Small intestine (tissue), 7 donors: ENCODE measurements around the gene SNX32. TPM values are rescaled to one million over a fixed set of nuclear protein-coding genes. Genes with fewer than 3 reads are reported as not detected.

Source experiments
- DNase-seq, 2 donors: peaks; one replicate each; pipeline versions ENCODE4 v3.0.0 to v3.0.0-alpha.2; 2013
- FAIRE-seq: peaks from 2 replicates; lab custom pipeline; 2012; peaks lifted over from hg19 to GRCh38; lab: Jason Lieb, UNC
- H3K27ac ChIP-seq, 3 donors: one replicate each; pipeline ENCODE4 v1.5.1; 2013; ENCODE audit warnings: low read length in 2 of 3, mild to moderate bottlenecking in 2 of 3, control low read depth in 1 of 3, inconsistent platforms in 1 of 3, low read depth in 1 of 3, moderate library complexity in 1 of 3
- H3K27me3 ChIP-seq, 3 donors: one replicate each; pipeline ENCODE4 v1.6.1; 2013; ENCODE audit warnings: low read length in 3 of 3, inconsistent platforms in 1 of 3; ENCODE audit not compliant: control insufficient read depth in 3 of 3, insufficient read depth in 3 of 3
- H3K36me3 ChIP-seq, 3 donors: one replicate each; pipeline ENCODE4 v1.6.1; 2013; ENCODE audit warnings: low read length in 3 of 3, inconsistent platforms in 1 of 3, low read depth in 1 of 3, mild to moderate bottlenecking in 1 of 3, moderate library complexity in 1 of 3; ENCODE audit not compliant: control insufficient read depth in 3 of 3, insufficient read depth in 2 of 3
- H3K4me1 ChIP-seq, 3 donors: one replicate each; pipeline ENCODE4 v1.6.1; 2013; ENCODE audit warnings: low read length in 2 of 3, inconsistent platforms in 1 of 3, low read depth in 1 of 3, mild to moderate bottlenecking in 1 of 3, moderate library complexity in 1 of 3; ENCODE audit not compliant: control insufficient read depth in 3 of 3, insufficient read depth in 2 of 3
- H3K4me3 ChIP-seq, 3 donors: one replicate each; pipeline ENCODE4 v1.5.1; 2013; ENCODE audit warnings: low read length in 3 of 3, control low read depth in 1 of 3, inconsistent platforms in 1 of 3, low read depth in 1 of 3, mild to moderate bottlenecking in 1 of 3, moderate library complexity in 1 of 3
- H3K9me3 ChIP-seq, 2 donors: one replicate each; pipeline ENCODE4 v1.6.1; 2013; ENCODE audit warnings: low read depth in 1 of 2, low read length in 1 of 2; ENCODE audit not compliant: control insufficient read depth in 2 of 2, insufficient read depth in 1 of 2
- WGBS, 3 donors: extraction: QIAGEN DNeasy Blood & Tissue Kit; methylation state at CpG; one replicate each; pipeline ENCODE4 v1.1.7; 2013; 5-methylcytosine and 5-hydroxymethylcytosine counted together
- polyA plus RNA-seq, 4 donors: library from polyadenylated mRNA; stranded (reverse) in 3 of 4; unstranded in 1 of 4; fragments of 200-250 nt in 3 of 4; fragments of 120-200 nt in 1 of 4; gene quantifications; one replicate each; pipeline versions ENCODE4 v1.2.1 to v1.2.3, GENCODE V29; 2013
- donor health status: healthy with polysubstance abuse.
- donor health status: control.
- donor health status: control.
- donor health status: Bipolar disorder and iron deficiency.
- donor health status: healthy.

SNX32 gene
- polyA plus RNA-seq, 4 donors: 0.54 to 4.0 (median 1.8) TPM

- peaks cover 0 to 50% (median 9%) of the 10 kb centered on the region in 3 donors for H3K4me1 ChIP-seq
- no peak overlapping the region for H3K27ac ChIP-seq
- H3K36me3 ChIP-seq: peaks cover 0 to 76% (median 7%) of the 10 kb centered on the region in 3 donors
- WGBS, 3 donors: 61 to 80% (median 66%) methylated on average over 41 to 42 of the region's 42 CpGs
- no peaks in the 10 kb centered on the region for H3K9me3 ChIP-seq
- DNase-seq: peak in 1 of 2 donors; percentile 54
- no peak overlapping the region for H3K4me3 ChIP-seq
- no peak for FAIRE-seq
- H3K27me3 ChIP-seq: no peaks in the 10 kb centered on the region
Observed at GRCh38 chr11:65794570-65795510, 38.9 kb upstream of the SNX32 start.

GRCh38 chr11:65796726-65797601 is 36.8 kb upstream of the SNX32 start:
- no peak for FAIRE-seq
- peaks cover 0 to 30% (median under 1%) of the 10 kb centered on the region in 3 donors for H3K4me1 ChIP-seq
- H3K9me3 ChIP-seq: no peaks in the 10 kb centered on the region
- no peak overlapping the region for H3K4me3 ChIP-seq
- no peak overlapping the region for H3K27ac ChIP-seq
- H3K27me3 ChIP-seq: no peaks in the 10 kb centered on the region
- WGBS, 3 donors: 63 to 74% (median 73%) methylated on average over 15 of the region's 15 CpGs
- H3K36me3 ChIP-seq: peaks cover 0 to 56% (median 7%) of the 10 kb centered on the region in 3 donors
- no peak for DNase-seq

GRCh38 chr11:65797711-65798110 is 36.1 kb upstream of the SNX32 start:
- no peak for DNase-seq
- Histone ChIP-seq H3K27ac (no peak overlapping the region), H3K4me1 (peaks cover 0 to 22% (median 0%) of the 10 kb centered on the region in 3 donors), H3K27me3 (peaks cover 0 to 2% (median 0%) of the 10 kb centered on the region in 3 donors), H3K36me3 (peaks cover 0 to 49% (median 7%) of the 10 kb centered on the region in 3 donors), H3K4me3 (no peak overlapping the region), H3K9me3 (no peaks in the 10 kb centered on the region)
- no peak for FAIRE-seq
- 50 to 77% (median 60%) methylated on average over 13 of the region's 13 CpGs for WGBS, 3 donors

GRCh38 chr11:65798882-65799281 is 34.9 kb upstream of the SNX32 start:
- Histone ChIP-seq H3K4me3 (no peak overlapping the region), H3K9me3 (no peaks in the 10 kb centered on the region), H3K27ac (no peak overlapping the region), H3K36me3 (peaks cover 0 to 39% (median 7%) of the 10 kb centered on the region in 3 donors), H3K27me3 (peaks cover 0 to 6% (median 0%) of the 10 kb centered on the region in 3 donors), H3K4me1 (peaks cover 0 to 11% (median 0%) of the 10 kb centered on the region in 3 donors)
- WGBS, 3 donors: 87 to 96% (median 91%) methylated on average over 8 of the region's 8 CpGs
- no peak for FAIRE-seq
- DNase-seq: no peak

GRCh38 chr11:65801153-65801987 is 32.4 kb upstream of the SNX32 start:
- FAIRE-seq (no peak), DNase-seq (no peak)
- peaks cover 0 to 14% (median 0%) of the 10 kb centered on the region in 3 donors for H3K36me3 ChIP-seq
- WGBS, 3 donors: 58 to 71% (median 66%) methylated on average over 18 of the region's 18 CpGs
- no peak overlapping the region for H3K4me3 ChIP-seq
- H3K27ac ChIP-seq: no peak overlapping the region
- H3K27me3 ChIP-seq: peaks cover 0 to 11% (median 0%) of the 10 kb centered on the region in 3 donors
- H3K4me1 ChIP-seq: no peaks in the 10 kb centered on the region
- no peaks in the 10 kb centered on the region for H3K9me3 ChIP-seq

- Histone ChIP-seq H3K4me1 (no peaks in the 10 kb centered on the region), H3K9me3 (no peaks in the 10 kb centered on the region), H3K4me3 (no peak overlapping the region), H3K27ac (no peak overlapping the region), H3K36me3 (peaks cover 0 to 2% (median 0%) of the 10 kb centered on the region in 3 donors), H3K27me3 (peaks cover 0 to 11% (median 0%) of the 10 kb centered on the region in 3 donors)
- FAIRE-seq (no peak), DNase-seq (no peak)
- 74 to 85% (median 85%) methylated on average over 9 of the region's 9 CpGs for whole genome bisulfite sequencing, 3 donors
Observed at GRCh38 chr11:65802841-65803240, 30.9 kb upstream of the SNX32 start.

GRCh38 chr11:65803797-65804492 is 29.8 kb upstream of the SNX32 start:
- peaks cover 0 to 11% (median 0%) of the 10 kb centered on the region in 3 donors for H3K27me3 ChIP-seq
- no peaks in the 10 kb centered on the region for H3K9me3 ChIP-seq
- H3K27ac ChIP-seq: no peak overlapping the region
- FAIRE-seq (no peak), DNase-seq (no peak)
- no peaks in the 10 kb centered on the region for H3K36me3 ChIP-seq
- no peak overlapping the region for H3K4me3 ChIP-seq
- WGBS, 3 donors: 68 to 81% (median 72%) methylated on average over 21 of the region's 21 CpGs
- H3K4me1 ChIP-seq: no peaks in the 10 kb centered on the region
